Loucy (cell line): ENCODE measurements around the gene SCRN2.

ENCODE experiments used
- EZH2phosphoT487 ChIP-seq: fragments of 200-600 bp; IDR thresholded peaks from 2 replicates; pipeline ENCODE4 v1.6.1; 2018; ENCODE audit warnings: antibody characterized with exemption, mild to moderate bottlenecking, moderate library complexity, borderline replicate concordance
- TF ChIP-seq, protein P1 (sequence below): fragments of 200-600 bp; sonication (generic); conservative IDR thresholded peaks from 2 replicates; pipeline ENCODE4 v1.5.1; 2014; ENCODE audit warnings: mild to moderate bottlenecking, antibody characterized with exemption, low read length

DNA sequence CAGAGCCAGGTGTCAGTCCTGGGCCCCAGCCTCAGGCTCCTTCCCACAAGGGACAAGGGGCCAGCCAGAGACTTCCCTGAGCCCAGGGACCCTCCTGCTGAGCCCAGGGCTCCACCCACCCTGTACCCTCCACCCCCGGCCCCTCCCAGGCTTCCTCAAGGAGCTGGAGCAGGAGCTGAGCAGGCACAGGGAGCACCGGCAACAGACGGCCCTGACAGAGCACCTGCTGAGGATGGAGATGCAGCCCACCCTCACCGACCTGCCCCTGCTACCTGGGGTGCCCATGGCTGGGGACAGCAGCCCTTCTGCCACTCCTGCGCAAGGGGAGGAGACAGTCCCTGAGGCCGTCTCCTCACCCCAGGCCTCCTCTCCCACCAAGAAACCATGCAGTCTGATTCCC lies 4.5 kb downstream of the SCRN2 start:
- TF ChIP-seq, protein P1, sequence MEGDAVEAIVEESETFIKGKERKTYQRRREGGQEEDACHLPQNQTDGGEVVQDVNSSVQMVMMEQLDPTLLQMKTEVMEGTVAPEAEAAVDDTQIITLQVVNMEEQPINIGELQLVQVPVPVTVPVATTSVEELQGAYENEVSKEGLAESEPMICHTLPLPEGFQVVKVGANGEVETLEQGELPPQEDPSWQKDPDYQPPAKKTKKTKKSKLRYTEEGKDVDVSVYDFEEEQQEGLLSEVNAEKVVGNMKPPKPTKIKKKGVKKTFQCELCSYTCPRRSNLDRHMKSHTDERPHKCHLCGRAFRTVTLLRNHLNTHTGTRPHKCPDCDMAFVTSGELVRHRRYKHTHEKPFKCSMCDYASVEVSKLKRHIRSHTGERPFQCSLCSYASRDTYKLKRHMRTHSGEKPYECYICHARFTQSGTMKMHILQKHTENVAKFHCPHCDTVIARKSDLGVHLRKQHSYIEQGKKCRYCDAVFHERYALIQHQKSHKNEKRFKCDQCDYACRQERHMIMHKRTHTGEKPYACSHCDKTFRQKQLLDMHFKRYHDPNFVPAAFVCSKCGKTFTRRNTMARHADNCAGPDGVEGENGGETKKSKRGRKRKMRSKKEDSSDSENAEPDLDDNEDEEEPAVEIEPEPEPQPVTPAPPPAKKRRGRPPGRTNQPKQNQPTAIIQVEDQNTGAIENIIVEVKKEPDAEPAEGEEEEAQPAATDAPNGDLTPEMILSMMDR: no peak
- no peak for TF ChIP-seq EZH2phosphoT487
